Kidney (tissue), 14 donors: Measurements from ENCODE around the gene ABCB6. TPM values are rescaled to one million over a fixed set of nuclear protein-coding genes. Genes with fewer than 3 reads are reported as not detected.

Experiments used
- DNase-seq, 5 donors: peaks; one replicate each; pipeline ENCODE4 v3.0.0-alpha.2; 2013 to 2020
- FAIRE-seq: peaks from 2 replicates; lab custom pipeline; 2012; peaks lifted over from hg19 to GRCh38; lab: Jason Lieb, UNC
- H3K27ac ChIP-seq, 2 donors: one replicate each; pipeline ENCODE4 v1.7.0; 2013; ENCODE audit warnings: low read depth in 2 of 2, low read length in 2 of 2, inconsistent platforms in 1 of 2
- H3K27me3 ChIP-seq: one replicate; pipeline ENCODE4 v1.7.1; 2013; ENCODE audit warnings: low read length, inconsistent platforms; ENCODE audit not compliant: control insufficient read depth, insufficient read depth
- H3K36me3 ChIP-seq, 3 donors: one replicate each; pipeline versions ENCODE4 v1.7.0 to v1.7.1; 2013; ENCODE audit warnings: low read length in 3 of 3, control low read depth in 1 of 3, inconsistent platforms in 1 of 3; ENCODE audit not compliant: insufficient read depth in 3 of 3, control insufficient read depth in 2 of 3
- H3K4me1 ChIP-seq, 3 donors: one replicate each; pipeline versions ENCODE4 v1.7.0 to v1.7.1; 2013; ENCODE audit warnings: low read length in 3 of 3, inconsistent platforms in 1 of 3, low read depth in 1 of 3; ENCODE audit not compliant: control insufficient read depth in 2 of 3, insufficient read depth in 2 of 3
- H3K4me3 ChIP-seq, 3 donors: one replicate each; pipeline versions ENCODE4 v1.7.0 to v1.8.1; 2013; ENCODE audit warnings: low read length in 3 of 3, control low read depth in 1 of 3, inconsistent platforms in 1 of 3
- H3K9ac ChIP-seq, 3 donors: one replicate each; pipeline versions ENCODE4 v1.7.0 to v1.7.1; 2013; ENCODE audit warnings: low read length in 3 of 3, control low read depth in 1 of 3, inconsistent platforms in 1 of 3
- H3K9me3 ChIP-seq, 3 donors: one replicate each; pipeline versions ENCODE4 v1.7.0 to v1.7.1; 2013; ENCODE audit warnings: low read length in 3 of 3, control low read depth in 1 of 3, inconsistent platforms in 1 of 3; ENCODE audit not compliant: control insufficient read depth in 2 of 3, insufficient read depth in 1 of 3
- CTCF ChIP-seq: IDR thresholded peaks from 3 replicates; pipeline ENCODE4 v1.5.1; 2012; ENCODE audit warnings: mild to moderate bottlenecking, moderate library complexity, borderline replicate concordance; ENCODE audit not compliant: insufficient read depth; ENCODE audit errors: extremely low read depth
- intact Hi-C: fragments of 100-400 bp; cut with DNase I; formaldehyde crosslinking; loops from one replicate; pipeline ENCODE4 v1.11.1; 2022
- polyA plus RNA-seq: library from polyadenylated mRNA; stranded (reverse); fragments of 350-450 nt; fragmentation: Illumina TruSeq; extraction: RNeasy Lipid Tissue Mini Kit (QIAGEN cat#74804); gene quantifications from one replicate; pipeline ENCODE4 v1.2.3, GENCODE V29; 2014; ENCODE audit warnings: low read depth, low replicate concordance; ENCODE audit not compliant: insufficient read depth
- total RNA-seq: library from RNA; stranded (reverse); fragmentation: NEBNext Ultra II Directional; extraction: Animal tissue kit (Norgen Biotek cat#: 25700); gene quantifications from one replicate; pipeline ENCODE4 v1.2.1, GENCODE V29; 2021
- donor health status: control.
- donor health status: control.
- donor health status: control.
- donor health status: control.
- donor health status: control.
- donor health status: DM: yes; HTN: yes; CAD: no.
- donor health status: Normal renal cell carcinoma (clear cell type).

Gene ABCB6
- total and polyA plus RNA-seq, 2 donors from 2014 or later = 17.8 to 53.6 TPM

GRCh38 chr2:219223831-219224610, 5.3 kb upstream of the ABCB6 start:
- DNase-seq (no peak), FAIRE-seq (no peak)
- Histone ChIP-seq H3K9me3 (no peaks in the 10 kb centered on the region), H3K4me3 (no peak overlapping the region), H3K4me1 (peaks cover 0 to 20% (median 17%) of the 10 kb centered on the region in 3 donors), H3K27ac (no peak overlapping the region), H3K27me3 (no peaks in the 10 kb centered on the region), H3K9ac (no peak overlapping the region), H3K36me3 (peaks cover 11 to 64% (median 38%) of the 10 kb centered on the region in 3 donors)
- no peak for TF ChIP-seq CTCF
- intact Hi-C loops = no loop called here

GRCh38 chr2:219221957-219222518, 3.3 kb upstream of the ABCB6 start:
- Histone ChIP-seq H3K27me3 (no peaks in the 10 kb centered on the region), H3K27ac (no peak overlapping the region), H3K4me3 (no peak overlapping the region), H3K36me3 (peaks cover 11 to 64% (median 38%) of the 10 kb centered on the region in 3 donors), H3K9ac (no peak overlapping the region), H3K4me1 (peaks cover 0 to 16% (median 6%) of the 10 kb centered on the region in 3 donors), H3K9me3 (no peaks in the 10 kb centered on the region)
- intact Hi-C loops = no loop called here
- DNase-seq = no peak
- FAIRE-seq = no peak
- no peak for TF ChIP-seq CTCF

GRCh38 chr2:219220652-219221402, 2.1 kb upstream of the ABCB6 start:
- Histone ChIP-seq H3K4me1 (peaks cover 0 to 16% (median 6%) of the 10 kb centered on the region in 3 donors), H3K27me3 (no peaks in the 10 kb centered on the region), H3K36me3 (peaks cover 9 to 64% (median 38%) of the 10 kb centered on the region in 3 donors), H3K27ac (no peak overlapping the region), H3K9ac (no peak overlapping the region), H3K9me3 (no peaks in the 10 kb centered on the region), H3K4me3 (no peak overlapping the region)
- no peak for TF ChIP-seq CTCF
- intact Hi-C loops = no loop called here
- peak in 1 of 5 donors; percentile 68 for DNase-seq
- FAIRE-seq = no peak
